ENCODE data around the gene GSK3A. TPM values are rescaled to one million over a fixed set of nuclear protein-coding genes. Genes with fewer than 3 reads are reported as not detected.

The GSK3A gene
- total and polyA plus RNA-seq, 9 of the 15 experiments (the other 6 are each of a cell fraction or from before 2014, with no cell fraction given), result 0.62 to 90.7 (median 33.3) TPM

GRCh38 chr19:42191855-42192254, 50.5 kb downstream of the GSK3A start (continued):
- no peak for TF ChIP-seq NFATC3 (IDR thresholded peaks at IDR 0.05)
- 0 out of 2 replicates have a peak, but pooled peaks have one; percentile 20 for TF ChIP-seq ZNF263 (CRISPR knock-in tag; IDR thresholded peaks at IDR 0.05; ENCODE audit: borderline replicate concordance)
- TF ChIP-seq ZNF644 (tag; IDR thresholded peaks at IDR 0.05; ENCODE audit: low read depth), result no peak
- TF ChIP-seq NFIC (IDR thresholded peaks at IDR 0.05), result peak; percentile 34; the same call in 1 of the 2 replicates
- no peak for TF ChIP-seq RBM34 (IDR thresholded peaks at IDR 0.05; ENCODE audit: borderline replicate concordance, insufficient read depth, low read length)
- no peak for TF ChIP-seq ZNF830 (CRISPR knock-in tag; IDR thresholded peaks at IDR 0.05)
- TF ChIP-seq YY1 (IDR thresholded peaks at IDR 0.05; ENCODE audit: borderline replicate concordance in 1 of 3, control insufficient read depth in 1 of 3, extremely low read depth in 1 of 3, insufficient read depth in 3 of 3, insufficient read length in 1 of 3, insufficient replicate concordance in 2 of 3, low read depth in 1 of 3, low read length in 2 of 3), result no peak
- TF ChIP-seq, protein P1, sequence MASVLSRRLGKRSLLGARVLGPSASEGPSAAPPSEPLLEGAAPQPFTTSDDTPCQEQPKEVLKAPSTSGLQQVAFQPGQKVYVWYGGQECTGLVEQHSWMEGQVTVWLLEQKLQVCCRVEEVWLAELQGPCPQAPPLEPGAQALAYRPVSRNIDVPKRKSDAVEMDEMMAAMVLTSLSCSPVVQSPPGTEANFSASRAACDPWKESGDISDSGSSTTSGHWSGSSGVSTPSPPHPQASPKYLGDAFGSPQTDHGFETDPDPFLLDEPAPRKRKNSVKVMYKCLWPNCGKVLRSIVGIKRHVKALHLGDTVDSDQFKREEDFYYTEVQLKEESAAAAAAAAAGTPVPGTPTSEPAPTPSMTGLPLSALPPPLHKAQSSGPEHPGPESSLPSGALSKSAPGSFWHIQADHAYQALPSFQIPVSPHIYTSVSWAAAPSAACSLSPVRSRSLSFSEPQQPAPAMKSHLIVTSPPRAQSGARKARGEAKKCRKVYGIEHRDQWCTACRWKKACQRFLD (CRISPR knock-in tag; IDR thresholded peaks at IDR 0.05), result no peak
- TF ChIP-seq ZNF518B (CRISPR knock-in tag; IDR thresholded peaks at IDR 0.05), result no peak
- TF ChIP-seq ZC3H8 (IDR thresholded peaks at IDR 0.05), result no peak
- peak; percentile 69; the same call in 1 of the 2 replicates for TF ChIP-seq ATF3 (IDR thresholded peaks at IDR 0.05)
- TF ChIP-seq ATF3 (CRISPR knock-in tag; conservative IDR thresholded peaks at IDR 0.05), result no peak
- no peak for TF ChIP-seq EP400 (IDR thresholded peaks at IDR 0.05)
- TF ChIP-seq ZNF592 (IDR thresholded peaks at IDR 0.05), result no peak
- no peak for TF ChIP-seq GATAD2A (IDR thresholded peaks at IDR 0.05)
- TF ChIP-seq JUND (IDR thresholded peaks at IDR 0.05; ENCODE audit: borderline replicate concordance, low read depth, low read length), result 0 out of 2 replicates have a peak, but pooled peaks have one; percentile 37
- no peak for TF ChIP-seq JUND (tag; IDR thresholded peaks at IDR 0.05; ENCODE audit: borderline replicate concordance, low read depth, low read length)
- no peak for TF ChIP-seq CHCHD3 (CRISPR knock-in tag; IDR thresholded peaks at IDR 0.05)
